ENCODE data around the gene MSI2.

GRCh38 chr17:57530508-57530907 lies 274.2 kb downstream of the MSI2 start:
- TF ChIP-seq CTCF (IDR thresholded peaks at IDR 0.05) = no peak
- TF ChIP-seq POLR2AphosphoS5 (IDR thresholded peaks at IDR 0.05) = peak; percentile 91
- no peak for TF ChIP-seq POLR2A (IDR thresholded peaks at IDR 0.05)
- TF ChIP-seq EP300 (IDR thresholded peaks at IDR 0.05) = no peak

Data from gastroesophageal sphincter (tissue), 3 donors.